Body of pancreas (tissue), 4 donors: Measurements from ENCODE around the gene PLAC1.

Source experiments
- CTCF ChIP-seq, 7 experiments: fragments of 450-650 bp in 4 of 7; fragments of 200-600 bp in 3 of 7; sonication (generic) in 3 of 7; IDR thresholded peaks; one replicate each; pipeline ENCODE4 v1.5.1; 2016 to 2019; ENCODE audit warnings: antibody characterized with exemption in 7 of 7
- POLR2A ChIP-seq, 3 donors: fragments of 450-650 bp; IDR thresholded peaks; one replicate each; pipeline ENCODE4 v1.6.1; 2016; ENCODE audit warnings: antibody characterized with exemption in 3 of 3, mild to moderate bottlenecking in 2 of 3

GRCh38 chrX:134544135-134544512, 114.1 kb downstream of the PLAC1 start:
- TF ChIP-seq CTCF (IDR thresholded peaks at IDR 0.05) (no peak), POLR2A (IDR thresholded peaks at IDR 0.05) (no peak)
